ENCODE results near the gene KCND2.
"Not testable (repeated sequence)": the region's sequence is repeated elsewhere in the genome, so short reads cannot be mapped to it uniquely, and the experiment has no call there.

Gene KCND2

DNA sequence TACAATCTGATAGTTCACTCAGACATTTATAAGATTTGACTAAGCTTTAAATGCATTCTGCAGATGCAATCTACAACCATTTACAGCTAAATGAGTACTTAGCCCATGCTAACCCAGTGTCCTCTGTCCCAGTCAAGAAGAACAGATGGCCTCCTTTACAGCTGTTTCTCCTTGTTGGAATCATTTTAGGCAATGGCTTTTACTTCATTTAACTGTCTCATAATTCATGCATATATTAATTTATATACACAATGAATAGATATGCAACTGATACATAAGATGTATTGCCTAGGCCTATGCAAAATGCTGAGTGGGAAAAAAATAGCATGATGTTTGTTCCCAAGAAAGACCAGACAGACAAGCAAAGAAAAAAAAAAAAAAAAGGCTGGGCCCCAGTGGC, 502.8 kb downstream of the KCND2 start:
- no peak for DNase-seq

- not testable (repeated sequence) for DNase-seq
Observed at GRCh38 chr7:120779078-120779477, 506.1 kb downstream of the KCND2 start.

GRCh38 chr7:120780451-120780850, 507.5 kb downstream of the KCND2 start:
- DNase-seq, result not testable (repeated sequence)

DNA sequence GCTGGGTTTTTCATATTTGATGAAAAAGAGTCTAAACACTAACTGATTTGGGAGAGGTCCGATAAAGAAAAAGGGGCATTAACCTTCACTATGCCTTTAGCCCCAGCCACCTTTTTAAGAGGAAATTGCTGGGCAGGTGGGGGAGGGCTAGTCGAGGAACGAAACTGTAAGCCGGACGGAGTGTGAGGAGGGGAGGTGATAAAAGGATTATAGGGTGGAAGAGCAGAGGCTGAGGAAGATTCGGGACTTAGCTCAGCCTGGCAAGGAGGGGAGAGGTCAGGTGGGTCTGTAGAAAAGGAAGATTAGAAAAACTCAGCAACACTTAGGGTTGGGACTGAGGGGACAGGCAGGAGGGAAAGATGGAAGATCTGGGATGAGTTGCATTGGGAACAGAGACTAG, 508.0 kb downstream of the KCND2 start:
- DNase-seq, result no peak

GRCh38 chr7:120781924-120782323, 508.9 kb downstream of the KCND2 start:
- not testable (repeated sequence) for DNase-seq

GRCh38 chr7:120783273-120783672, 510.3 kb downstream of the KCND2 start:
- DNase-seq, result no peak

DNA sequence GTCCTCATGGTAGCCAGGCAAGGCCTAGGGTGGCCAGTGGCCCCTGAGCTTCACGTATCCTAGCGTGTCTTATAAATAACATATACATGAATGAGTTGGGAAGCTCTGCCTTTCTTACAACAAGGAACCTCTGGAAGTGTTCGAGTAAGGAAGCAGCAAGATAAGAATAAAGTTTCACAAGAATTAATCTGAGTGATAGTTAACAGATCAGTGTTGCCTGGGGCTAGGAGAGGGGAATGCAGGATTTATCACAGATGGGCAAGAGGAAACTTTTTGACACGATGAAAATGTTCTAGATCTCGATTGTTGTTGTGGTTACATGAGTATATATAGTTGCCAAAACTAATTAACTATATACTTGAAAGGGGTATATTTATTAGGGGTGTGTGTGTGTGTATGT, 510.7 kb downstream of the KCND2 start:
- DNase-seq, result no peak

- DNase-seq, result no peak
Observed at GRCh38 chr7:120785095-120785494, 512.1 kb downstream of the KCND2 start.

GRCh38 chr7:120792091-120792860, 519.3 kb downstream of the KCND2 start:
- peak; percentile 60 for DNase-seq

DNA sequence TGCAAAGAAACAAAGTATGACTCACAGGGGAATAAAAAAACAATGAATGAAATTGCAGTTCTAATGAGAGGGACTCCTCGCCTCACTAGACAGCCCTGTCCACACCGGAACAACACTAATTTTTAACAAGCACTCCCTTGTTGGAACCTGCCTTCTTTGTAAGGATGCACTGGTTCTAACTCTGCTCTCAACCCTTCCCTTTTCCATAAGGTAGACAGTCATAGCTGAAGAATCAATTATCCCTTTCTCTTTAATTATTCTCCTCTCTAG, 519.8 kb downstream of the KCND2 start:
- DNase-seq, result no peak

DNA sequence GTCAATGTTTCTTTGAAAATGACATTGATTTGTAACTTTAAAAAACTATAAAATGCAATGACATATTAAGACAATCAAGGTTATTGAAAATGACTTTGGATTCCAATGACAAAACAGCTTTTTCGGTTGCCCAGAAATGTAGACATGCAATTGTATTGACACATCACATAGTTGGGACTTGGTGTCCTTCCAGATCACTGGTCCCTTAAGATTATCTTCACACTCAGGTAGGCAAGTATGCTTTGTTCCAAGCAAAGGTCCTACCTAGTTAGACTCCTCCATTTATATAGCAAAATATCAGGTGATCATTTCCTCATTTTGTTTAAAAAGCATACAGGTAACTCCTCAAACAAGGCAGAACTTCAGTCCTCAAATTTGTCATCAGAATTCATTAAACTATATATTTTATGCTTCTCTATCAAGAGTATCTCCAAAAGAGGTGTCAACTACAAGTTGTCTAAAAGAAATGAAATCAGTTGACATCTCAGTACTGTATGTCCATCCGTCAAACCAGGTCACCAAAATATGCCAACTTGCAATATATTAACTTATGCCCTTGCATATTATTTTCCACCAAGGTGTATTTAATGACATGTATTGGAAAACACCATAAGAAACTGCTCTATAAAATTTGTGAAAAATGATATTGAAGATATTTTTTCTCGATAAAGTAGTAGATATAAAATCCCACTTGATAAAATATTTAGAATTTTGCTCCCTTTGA, 520.4 kb downstream of the KCND2 start:
- DNase-seq, result no peak

DNA sequence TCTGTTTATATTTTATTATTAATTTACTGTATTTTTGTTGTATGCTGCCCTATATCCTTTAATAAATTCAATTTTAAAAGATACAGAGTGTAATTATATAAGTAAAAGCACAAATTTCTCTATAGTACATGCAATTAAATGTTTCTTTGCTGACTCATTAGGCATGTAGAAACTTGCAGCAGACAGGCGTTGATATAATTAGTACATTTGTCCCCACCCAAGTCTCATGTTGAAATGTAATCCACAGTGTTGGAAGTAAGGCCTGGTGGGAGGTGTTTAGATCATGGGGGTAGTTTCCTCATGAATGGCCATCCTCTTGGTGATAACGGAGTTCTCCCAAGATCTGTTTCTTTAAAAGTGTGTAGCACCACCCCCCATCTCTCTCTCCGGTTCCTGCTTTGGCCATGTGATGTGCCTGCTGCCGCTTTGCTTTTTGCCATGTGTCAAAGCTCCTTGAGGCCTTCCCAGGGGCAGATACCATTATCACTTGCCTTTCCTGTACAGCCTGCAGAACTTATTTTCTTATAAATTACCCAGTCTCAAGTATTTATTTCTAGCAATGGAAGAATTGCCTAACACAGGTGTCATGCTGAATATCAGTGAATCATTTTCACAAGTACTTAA, 521.2 kb downstream of the KCND2 start:
- DNase-seq, result no peak

DNA sequence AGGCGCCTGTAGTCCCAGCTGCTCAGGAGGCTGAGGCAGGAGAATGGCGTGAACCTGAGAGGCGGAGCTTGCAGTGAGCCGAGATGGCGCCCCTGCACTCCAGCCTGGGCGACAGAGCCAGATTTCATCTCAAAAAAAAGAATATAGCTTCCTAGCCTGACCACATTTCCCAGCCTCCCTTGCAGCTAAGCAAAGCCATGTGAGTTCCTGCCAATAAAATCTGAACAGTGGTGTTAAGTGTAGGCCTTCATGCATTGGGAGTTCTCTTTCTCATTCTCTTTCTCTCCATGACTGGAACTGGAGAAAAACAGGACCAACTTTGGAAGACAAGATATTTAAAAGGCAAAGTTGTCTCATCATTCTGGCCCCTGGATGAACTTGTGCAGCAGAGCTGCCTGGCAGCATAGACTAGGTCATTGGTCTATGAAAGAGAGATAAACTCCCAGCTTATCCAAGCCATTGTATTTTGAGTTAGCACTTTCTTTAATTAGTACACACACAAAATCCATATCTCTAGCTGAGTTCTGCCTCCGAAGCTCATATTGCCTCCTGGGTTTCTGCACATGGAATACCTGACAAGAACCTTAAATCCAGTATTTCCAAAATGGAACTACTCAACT, 524.2 kb downstream of the KCND2 start:
- no peak for DNase-seq

DNA sequence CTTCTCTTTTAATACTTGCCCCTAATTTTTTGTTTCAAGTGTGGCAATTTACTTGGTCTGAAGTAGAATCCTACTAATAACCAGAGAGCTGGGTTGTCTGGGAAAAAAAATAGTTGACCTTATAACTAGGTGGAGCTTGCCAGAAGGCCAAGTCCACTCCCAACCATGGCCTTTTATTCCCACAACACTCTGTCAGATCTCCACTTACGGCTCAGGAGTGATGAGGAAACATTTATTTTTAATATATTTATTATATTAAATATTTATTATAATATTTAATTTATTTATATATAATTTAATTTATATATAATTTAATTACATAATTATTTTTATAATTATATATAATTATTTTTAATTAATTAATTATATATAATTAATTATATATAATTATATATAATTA, 526.2 kb downstream of the KCND2 start:
- DNase-seq, result no peak

Data from stimulated activated CD4-positive, alpha-beta T cell treated with anti-CD3 and anti-CD28 coated beads, Interleukin-4, amount 100 ng/mL, for 24 hours (primary cell).